COLO829 (cell line): ENCODE data around the gene NEU4.

Source experiments
- DNase-seq: peaks from one replicate; pipeline ENCODE4 v3.0.0; 2012; ENCODE audit warnings: low spot score

Gene NEU4

GRCh38 chr2:241853651-241854341, 44.8 kb downstream of the NEU4 start:
- DNase-seq = no peak

- no peak for DNase-seq
Observed at GRCh38 chr2:241854342-241855244, 45.6 kb downstream of the NEU4 start.

DNA sequence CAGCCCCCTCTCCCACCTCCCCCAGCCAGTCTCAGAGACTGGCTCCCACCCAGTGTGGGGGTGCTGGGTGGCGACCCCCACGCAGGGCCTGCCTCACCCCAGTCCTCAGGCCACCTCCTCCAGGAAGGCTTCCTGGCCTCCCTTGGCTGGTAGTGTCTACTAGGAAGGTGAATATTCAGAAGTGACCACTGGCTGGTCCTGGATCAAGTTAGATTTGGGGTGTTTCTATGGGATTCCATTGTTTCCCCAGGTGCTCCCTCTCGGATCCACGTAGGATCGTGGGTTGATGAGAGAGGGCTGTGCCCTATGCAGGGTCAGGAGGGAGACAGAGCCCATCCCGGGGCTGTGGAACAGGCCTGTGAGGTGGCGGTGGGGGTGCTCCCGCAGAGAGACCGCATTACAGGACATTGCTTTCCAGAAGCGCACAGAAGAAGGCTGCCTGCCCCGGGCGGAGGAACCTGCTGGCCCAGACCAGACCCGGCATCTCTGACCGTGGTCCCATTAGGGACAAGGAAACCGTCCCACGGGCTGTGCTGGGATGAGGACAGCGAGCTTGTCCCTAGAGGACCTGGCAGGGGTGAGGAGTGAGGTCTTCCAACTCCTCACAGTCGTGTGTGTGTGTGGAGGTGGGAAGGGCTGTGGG, 46.4 kb downstream of the NEU4 start:
- no peak for DNase-seq

DNA sequence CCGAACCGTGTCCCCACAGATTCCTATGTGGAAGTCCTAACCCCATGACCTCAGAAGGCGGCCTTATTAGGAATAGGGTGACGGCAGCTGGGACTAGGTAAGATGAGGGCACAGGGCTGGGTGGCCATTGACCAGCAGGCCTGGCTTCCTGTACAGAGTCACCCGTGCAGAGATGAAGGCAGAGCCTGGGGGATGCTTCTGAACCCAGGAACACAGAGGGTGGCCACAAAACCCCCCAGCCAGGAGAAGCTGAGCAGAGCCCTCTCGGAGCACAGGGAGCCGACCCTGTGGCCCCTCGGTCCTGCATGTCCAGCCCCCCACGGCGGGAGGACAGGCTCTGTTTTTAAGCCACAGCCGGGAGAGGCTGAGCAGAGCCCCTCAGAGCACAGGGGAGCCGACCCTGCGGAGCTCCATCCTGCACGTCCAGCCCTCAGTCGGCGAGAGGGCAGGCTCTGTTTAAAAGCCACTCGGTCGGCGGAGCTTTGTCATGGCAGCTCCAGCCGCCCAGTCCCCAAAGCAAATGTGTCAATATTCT, 47.0 kb downstream of the NEU4 start:
- DNase-seq = no peak

DNA sequence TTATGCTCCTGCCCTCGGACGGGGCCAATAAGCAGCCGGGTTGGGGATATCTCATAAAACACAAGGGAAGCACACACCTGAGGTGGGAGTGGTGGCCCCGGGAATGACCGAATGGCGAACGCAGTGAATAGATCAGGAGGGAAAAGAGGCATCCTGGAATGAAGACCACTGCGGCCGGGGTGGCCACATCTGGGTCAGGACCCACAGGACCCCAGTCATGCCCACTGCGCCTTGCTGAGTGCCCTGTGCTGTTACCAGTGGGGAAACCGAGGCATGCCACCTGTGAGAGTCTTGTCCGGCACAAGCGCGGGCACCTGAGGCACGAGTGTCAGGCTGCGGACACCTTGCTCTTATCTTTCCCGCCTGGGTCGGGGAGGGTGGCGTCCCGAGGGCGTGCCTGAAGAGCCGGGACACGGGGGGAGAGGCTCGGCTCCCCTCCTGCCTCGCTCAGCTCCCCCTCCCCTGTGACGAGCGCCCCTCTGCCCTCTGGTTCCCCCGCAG, 48.1 kb downstream of the NEU4 start:
- no peak for DNase-seq

DNA sequence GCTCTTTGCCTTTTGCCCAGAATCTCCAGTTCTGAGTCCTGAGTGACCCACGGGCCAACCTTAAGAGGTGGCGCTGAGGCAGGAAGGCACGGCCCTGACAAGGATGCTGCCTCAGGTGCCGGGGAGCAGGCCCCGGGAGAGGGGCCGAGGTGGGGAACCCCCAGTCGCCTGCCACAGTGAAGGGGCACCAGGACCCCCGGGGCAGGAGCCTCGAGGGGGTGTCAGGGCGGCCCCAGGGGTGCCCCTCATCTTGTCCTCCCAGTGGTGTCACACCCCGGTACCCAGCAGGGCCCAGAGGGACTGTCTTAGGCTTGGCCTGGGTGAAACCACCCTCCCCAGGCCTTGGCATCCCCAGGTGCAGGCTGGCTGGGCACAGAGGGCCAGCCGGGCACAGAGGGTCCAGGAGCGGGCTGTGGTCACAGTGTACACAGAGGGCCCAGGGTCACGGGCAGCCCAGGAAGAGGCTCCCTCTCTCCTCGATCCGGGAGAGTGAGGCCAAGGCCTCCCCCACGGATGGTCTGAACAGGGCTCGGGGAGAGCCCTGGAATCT, 48.7 kb downstream of the NEU4 start:
- DNase-seq = no peak

- DNase-seq = no peak
Observed at GRCh38 chr2:241858206-241859016, 49.4 kb downstream of the NEU4 start, which contains the start of gene PDCD1. Gene PDCD1 (minus strand): TSS chr2:241858894. CDS start chr2:241858838, 56 bp downstream.

GRCh38 chr2:241859017-241859435, 50.0 kb downstream of the NEU4 start:
- DNase-seq = no peak

DNA sequence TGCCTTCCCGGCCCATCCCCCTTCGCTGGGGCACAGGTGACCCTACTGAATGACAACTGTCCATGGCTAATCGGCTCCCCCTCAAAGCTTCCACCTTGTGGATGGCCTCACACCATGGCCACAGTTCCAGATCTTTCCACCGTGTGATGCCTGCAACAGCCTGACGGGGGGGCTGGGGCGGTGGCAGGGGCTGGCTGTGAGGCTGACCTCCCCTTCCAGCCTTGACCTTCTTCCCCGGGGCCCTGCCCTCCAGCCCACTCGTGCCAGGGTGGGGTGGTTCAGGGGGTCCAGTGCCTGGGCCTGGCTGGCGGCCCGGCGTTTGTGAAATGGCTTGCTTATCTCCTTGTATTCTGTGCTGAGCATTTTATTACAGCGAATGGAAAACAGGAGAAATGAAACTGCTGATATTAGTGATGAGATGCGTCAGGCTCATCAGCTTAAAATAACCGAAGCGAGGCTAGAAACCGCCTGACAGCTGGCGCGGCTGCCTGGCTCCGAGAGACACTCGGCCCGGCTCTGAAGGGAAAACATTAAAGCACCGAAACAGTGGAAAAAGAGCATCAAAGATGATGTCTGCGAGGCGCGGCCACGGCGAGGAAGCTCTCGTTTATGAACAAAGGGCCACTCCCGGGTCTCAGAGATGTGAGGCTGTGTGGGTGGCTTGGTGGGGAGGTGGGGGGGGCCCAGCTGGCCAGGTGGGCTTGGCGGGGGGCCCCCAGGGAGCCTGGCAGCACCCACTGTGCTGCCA, 50.6 kb downstream of the NEU4 start:
- no peak for DNase-seq

DNA sequence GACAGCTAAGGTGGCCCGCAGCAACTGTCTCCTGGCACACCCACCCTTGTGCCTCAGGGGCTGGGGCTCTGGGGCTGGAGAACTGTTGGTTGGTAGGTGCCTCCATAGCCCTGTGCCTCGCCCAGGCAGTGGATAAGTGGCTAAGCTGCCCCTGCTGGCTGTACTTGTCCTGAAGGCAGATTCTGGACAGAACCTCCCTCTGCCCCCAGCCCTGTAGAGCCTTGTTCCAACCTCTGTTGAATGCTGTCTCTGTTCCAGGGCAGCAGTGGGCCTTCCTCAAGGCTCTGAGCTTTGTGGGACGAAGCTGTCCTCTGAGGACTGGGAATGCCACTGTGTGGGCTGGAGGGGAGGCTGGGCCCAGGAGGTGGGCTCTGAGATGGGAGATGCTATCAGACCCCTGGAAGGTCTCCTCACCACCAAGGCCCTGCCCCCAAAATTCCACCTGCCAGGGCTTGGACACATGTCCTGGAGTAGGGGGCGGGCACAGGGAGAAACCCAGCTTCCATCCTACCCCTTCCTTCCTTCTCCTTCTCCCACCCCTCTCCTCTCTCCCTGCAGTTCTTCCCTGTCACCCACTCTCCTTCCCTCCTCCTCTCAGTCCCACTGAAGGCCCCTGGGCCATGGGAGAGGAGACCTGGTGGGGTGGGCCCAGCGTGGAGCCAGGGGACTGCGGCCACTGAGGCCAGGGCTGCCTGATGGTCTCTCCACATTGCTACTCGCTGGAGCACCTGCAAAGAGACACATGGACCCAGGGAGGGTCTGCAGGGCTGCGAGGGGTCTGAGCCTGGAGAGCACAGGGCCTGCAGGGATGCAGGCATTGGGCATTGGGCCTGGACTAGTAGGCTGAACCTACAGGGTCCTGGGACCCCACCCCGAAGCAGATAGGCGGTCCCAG, 51.4 kb downstream of the NEU4 start:
- DNase-seq = peak; percentile 48

DNA sequence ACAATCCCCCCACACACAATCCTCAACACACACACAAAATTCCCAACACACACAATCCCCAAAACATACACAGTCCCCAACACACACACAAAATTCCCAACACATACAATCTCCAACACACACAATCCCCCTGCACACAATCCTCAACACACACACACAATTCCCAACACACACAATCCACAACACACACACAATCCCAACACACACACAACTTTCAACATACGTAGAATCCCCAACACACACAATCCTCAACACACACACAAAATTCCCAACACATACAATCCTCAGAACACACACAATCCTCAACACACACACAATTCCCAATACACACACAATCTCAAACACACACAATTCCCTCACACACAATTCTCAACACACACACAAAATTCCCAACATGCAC, 52.3 kb downstream of the NEU4 start:
- DNase-seq = no peak

- DNase-seq = no peak
Observed at GRCh38 chr2:241862093-241862492, 53.1 kb downstream of the NEU4 start.

DNA sequence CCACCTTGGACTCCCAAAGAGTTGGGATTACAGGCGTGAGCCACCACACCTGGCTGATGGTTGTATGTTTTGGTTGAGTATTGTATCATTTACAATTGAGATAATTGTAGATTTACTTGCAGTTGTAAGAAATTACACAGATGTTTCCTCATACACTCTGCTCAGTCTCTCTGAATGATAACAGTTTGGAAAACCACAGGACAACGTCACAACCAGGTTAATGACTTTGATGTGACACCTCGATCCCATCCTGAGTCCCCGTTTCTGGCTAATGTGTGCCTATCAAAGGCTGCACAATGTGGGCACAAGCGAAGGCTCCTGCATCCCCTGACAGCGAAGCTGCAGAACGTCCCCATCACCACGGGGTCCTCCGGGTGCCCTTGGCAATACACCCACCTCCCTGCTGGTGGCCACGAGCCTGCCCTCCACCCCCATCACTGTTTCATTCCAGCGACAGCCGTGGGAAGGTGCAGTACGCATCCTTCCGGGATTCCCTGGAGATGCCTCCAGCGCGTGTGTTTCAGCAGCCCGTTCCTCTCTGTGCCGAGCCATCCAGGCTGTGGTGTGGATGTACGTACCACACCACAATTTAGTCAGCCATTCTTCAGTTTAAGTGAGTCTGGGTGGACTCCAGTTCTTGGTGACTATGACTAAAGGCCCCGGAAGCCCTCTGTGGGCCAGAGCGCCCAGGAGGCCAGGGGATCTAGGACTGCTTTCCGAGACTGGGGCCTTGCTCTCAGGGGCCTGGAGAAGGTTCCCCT, 54.0 kb downstream of the NEU4 start:
- DNase-seq = no peak

- DNase-seq = no peak
Observed at GRCh38 chr2:241863536-241863954, 54.6 kb downstream of the NEU4 start.

DNA sequence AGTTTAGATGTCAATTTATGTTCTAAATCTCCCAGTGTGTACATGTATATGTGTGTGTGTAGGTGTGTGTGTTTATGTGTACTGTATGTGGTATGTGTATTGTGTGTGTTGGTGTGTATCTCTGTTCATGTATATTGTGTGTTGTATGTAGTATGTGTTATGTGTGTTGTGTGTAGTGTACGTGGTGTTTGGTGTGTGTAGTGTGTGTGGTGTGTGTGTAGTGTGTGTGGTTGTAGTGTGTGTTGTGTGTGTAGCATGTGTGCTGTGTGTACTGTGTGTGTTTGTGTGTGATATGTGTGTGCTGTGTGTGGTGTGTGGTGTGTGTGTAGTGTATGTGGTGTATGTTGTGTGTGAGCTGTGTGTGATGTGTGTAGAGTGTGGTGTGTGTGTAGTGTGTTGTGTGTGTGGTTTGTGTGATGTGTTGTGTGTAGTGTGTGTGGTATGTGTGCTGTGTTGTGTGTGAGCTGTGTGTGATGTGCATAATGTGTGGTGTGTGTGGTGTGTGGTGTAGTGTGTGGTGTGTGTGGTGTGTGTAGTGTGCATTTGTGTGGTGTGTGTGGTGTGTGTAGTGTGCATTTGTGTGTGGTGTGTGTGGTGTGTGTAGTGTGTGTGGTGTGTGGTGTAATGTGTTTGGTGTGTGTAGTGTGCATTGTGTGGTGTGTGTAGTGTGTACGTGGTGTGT, 55.3 kb downstream of the NEU4 start:
- DNase-seq = no peak

DNA sequence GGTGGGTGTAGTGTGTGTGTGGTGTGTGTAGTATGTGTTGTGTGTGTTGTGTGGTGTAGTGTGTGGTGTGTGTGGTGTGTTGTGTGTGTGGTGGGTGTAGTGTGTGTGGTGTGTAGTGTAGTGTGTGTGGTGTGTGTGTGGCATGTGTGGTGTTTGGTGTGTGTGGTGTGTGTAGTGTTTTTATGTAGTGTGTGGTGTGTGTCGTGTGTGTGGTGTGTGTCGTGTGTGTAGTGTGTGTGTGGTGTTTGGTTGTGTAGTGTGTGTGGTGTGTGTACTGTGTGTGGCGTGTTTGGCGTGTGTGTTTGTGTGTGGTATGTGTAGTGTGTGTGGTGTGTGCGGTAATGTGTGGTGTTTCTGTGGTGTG, 55.8 kb downstream of the NEU4 start:
- no peak for DNase-seq

DNA sequence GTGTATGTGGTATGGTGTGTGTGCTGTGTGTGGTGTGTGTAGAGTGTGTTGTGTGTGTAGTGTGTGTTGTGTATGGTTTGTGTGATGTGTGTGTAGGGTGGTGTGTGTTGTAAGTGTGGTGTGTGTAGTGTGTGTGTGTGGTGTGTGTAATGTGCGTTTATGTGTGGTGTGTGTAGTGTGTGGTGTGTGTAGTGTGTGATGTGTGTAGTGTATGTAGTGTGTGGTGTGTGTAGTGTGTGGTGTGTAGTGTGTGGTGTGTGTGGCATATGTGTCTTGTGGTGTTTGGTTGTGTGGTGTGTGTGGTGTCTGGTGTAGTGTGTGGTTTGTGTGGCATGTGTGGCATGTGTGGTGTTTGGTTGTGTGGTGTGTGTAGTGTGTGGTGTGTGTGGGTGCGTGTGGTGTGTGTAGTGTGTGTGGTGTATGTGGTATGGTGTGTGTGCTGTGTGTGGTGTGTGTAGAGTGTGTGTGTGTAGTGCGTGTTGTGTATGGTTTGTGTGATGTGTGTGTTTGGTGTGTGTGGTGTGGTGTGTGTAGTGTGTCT, 56.5 kb downstream of the NEU4 start:
- DNase-seq = no peak
